Sigmoid colon (tissue), 7 donors: ENCODE measurements around the gene CYP4A11. TPM values are rescaled to one million over a fixed set of nuclear protein-coding genes. Genes with fewer than 3 reads are reported as not detected.
"Not testable (repeated sequence)": the region's sequence is repeated elsewhere in the genome, so short reads cannot be mapped to it uniquely, and the experiment has no call there.

Experiments
- DNase-seq: peaks from one replicate; pipeline ENCODE4 v3.0.0-alpha.2; 2019
- H3K27ac ChIP-seq, 4 donors: fragments of 200-600 bp; sonication (generic); one replicate each; pipeline ENCODE4 v1.5.1; 2016 to 2019; ENCODE audit warnings: mild to moderate bottlenecking in 1 of 4
- H3K27me3 ChIP-seq, 3 donors: fragments of 200-600 bp; sonication (generic); one replicate each; pipeline ENCODE4 v1.5.1; 2019; ENCODE audit warnings: mild to moderate bottlenecking in 1 of 3
- H3K36me3 ChIP-seq, 4 donors: fragments of 200-600 bp; sonication (generic); one replicate each; pipeline ENCODE4 v1.5.1; 2016 to 2019
- H3K4me1 ChIP-seq, 4 donors: fragments of 200-600 bp; sonication (generic); one replicate each; pipeline ENCODE4 v1.5.1; 2017 to 2019
- H3K4me3 ChIP-seq, 4 donors: fragments of 200-600 bp; sonication (generic); one replicate each; pipeline ENCODE4 v1.5.1; 2017 to 2019; ENCODE audit warnings: mild to moderate bottlenecking in 2 of 4, moderate library complexity in 1 of 4
- H3K9me3 ChIP-seq, 4 donors: fragments of 200-600 bp in 3 of 4; sonication (generic) in 3 of 4; one replicate each; pipeline versions ENCODE4 v1.5.1 to v1.6.1; 2013 to 2019
- EP300 ChIP-seq, 4 donors: sonication (generic); formaldehyde crosslinking; IDR thresholded peaks; one replicate each; pipeline ENCODE4 v1.6.1; 2017; ENCODE audit warnings: antibody characterized with exemption in 4 of 4
- POLR2A ChIP-seq, 2 donors: fragments of 450-650 bp; IDR thresholded peaks; one replicate each; pipeline ENCODE4 v1.6.1; 2016; ENCODE audit warnings: antibody characterized with exemption in 2 of 2, mild to moderate bottlenecking in 2 of 2, moderate library complexity in 2 of 2
- POLR2AphosphoS5 ChIP-seq, 4 donors: sonication (generic); formaldehyde crosslinking; IDR thresholded peaks; one replicate each; pipeline ENCODE4 v1.6.1; 2017; ENCODE audit warnings: antibody characterized with exemption in 4 of 4
- WGBS, 2 donors: extraction: QIAGEN DNeasy Blood & Tissue Kit; methylation state at CpG; one replicate each; pipeline ENCODE4 v1.1.7; 2013; 5-methylcytosine and 5-hydroxymethylcytosine counted together
- intact Hi-C: fragments of 100-400 bp; cut with DNase I; formaldehyde crosslinking; loops from one replicate; pipeline ENCODE4 v1.15.1; 2023
- polyA plus RNA-seq, 3 donors: library from polyadenylated mRNA; stranded (reverse); fragments of 200-250 nt; gene quantifications; one replicate each; pipeline ENCODE4 v1.2.3, GENCODE V29; 2013
- total RNA-seq, 4 donors: library from RNA; depleted of rRNA; stranded (reverse); fragments of >200 nt; gene quantifications; one replicate each; pipeline ENCODE4 v1.1.0, GENCODE V29; 2016
- TF ChIP-seq, protein P1 (sequence below), 4 experiments: fragments of 450-650 bp in 3 of 4; fragments of 200-600 bp in 1 of 4; IDR thresholded peaks; one replicate each; pipeline ENCODE4 v1.5.1; 2016 to 2019; ENCODE audit warnings: antibody characterized with exemption in 4 of 4, mild to moderate bottlenecking in 3 of 4, moderate library complexity in 2 of 4
- donor health status: healthy with polysubstance abuse.
- donor health status: Bipolar disorder and iron deficiency.
- donor health status: healthy.

Gene CYP4A11
- total and polyA plus RNA-seq, 7 donors: not detected

DNA sequence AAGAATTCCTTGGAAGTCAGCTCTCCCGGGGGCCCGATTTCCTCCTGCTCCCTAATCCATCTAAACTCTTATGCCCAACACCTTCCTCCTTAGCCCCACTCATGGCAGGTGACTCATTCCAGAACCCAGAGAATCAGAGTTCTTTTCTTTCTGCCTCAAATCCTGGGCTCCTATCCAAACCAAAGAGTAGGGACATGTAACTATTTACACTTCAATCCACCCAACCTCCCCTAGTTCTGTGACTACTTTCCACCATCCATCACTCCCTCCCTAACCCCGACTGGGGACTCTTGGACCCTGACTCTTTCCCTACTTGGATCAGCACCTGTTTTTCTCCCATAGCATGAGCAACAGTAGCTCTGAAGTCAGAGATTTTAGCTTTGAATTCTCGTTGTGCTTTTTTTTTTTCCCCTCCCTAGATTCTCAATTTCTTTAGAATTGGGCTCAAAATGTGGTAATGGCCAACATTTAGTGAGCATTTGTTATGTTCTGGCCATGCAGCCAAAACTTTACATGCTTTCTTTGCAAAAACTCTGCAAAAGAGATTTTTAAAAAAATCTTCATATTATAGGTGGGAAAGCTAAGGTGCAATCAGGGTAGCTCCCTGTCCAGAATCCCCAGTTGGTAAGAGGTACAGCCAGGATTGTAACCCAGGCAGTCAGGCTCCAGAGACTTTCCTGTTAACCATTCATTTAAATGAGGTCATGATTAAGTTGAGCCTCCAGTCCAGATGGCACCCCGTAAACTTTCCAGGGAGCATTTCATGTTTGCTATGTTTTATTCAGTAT is 7.5 kb upstream of the CYP4A11 start:
- DNase-seq: no peak
- Histone ChIP-seq H3K36me3 (no peaks in the 10 kb centered on the region), H3K4me3 (no peak overlapping the region), H3K27ac (no peak overlapping the region), H3K27me3 (no peaks in the 10 kb centered on the region), H3K9me3 (no peaks in the 10 kb centered on the region), H3K4me1 (no peaks in the 10 kb centered on the region)
- 14 to 48% methylated on average over 5 of the region's 5 CpGs for WGBS, 2 donors
- TF ChIP-seq, protein P1, sequence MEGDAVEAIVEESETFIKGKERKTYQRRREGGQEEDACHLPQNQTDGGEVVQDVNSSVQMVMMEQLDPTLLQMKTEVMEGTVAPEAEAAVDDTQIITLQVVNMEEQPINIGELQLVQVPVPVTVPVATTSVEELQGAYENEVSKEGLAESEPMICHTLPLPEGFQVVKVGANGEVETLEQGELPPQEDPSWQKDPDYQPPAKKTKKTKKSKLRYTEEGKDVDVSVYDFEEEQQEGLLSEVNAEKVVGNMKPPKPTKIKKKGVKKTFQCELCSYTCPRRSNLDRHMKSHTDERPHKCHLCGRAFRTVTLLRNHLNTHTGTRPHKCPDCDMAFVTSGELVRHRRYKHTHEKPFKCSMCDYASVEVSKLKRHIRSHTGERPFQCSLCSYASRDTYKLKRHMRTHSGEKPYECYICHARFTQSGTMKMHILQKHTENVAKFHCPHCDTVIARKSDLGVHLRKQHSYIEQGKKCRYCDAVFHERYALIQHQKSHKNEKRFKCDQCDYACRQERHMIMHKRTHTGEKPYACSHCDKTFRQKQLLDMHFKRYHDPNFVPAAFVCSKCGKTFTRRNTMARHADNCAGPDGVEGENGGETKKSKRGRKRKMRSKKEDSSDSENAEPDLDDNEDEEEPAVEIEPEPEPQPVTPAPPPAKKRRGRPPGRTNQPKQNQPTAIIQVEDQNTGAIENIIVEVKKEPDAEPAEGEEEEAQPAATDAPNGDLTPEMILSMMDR (IDR thresholded peaks at IDR 0.05): no peak
- no peak for TF ChIP-seq POLR2AphosphoS5 (IDR thresholded peaks at IDR 0.05)
- no peak for TF ChIP-seq EP300 (IDR thresholded peaks at IDR 0.05)
- TF ChIP-seq POLR2A (IDR thresholded peaks at IDR 0.05): no peak
- intact Hi-C loops: no loop called here

DNA sequence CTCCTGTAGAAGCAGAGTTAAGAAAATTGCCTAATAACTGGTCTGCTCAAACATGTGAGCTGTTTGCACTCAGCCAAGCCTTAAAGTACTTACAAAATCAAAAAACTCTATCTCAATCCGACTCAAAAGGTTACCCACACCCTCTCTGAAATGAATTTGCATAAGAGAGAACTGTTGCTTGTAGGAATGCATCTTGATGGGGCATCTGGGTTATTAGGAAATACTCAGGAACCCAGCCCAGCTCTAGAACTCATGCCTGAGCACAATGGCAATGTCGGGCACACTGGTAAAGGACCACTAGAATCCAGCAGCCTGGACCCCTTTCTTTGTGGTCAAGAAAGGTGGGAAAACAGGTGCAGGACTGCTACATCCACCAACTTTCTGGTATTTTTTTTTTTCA is 6.4 kb upstream of the CYP4A11 start:
- DNase-seq, H3K4me1 ChIP-seq, H3K27ac ChIP-seq, H3K4me3 ChIP-seq, H3K36me3 ChIP-seq, intact Hi-C loops, H3K27me3 ChIP-seq, H3K9me3 ChIP-seq: not testable (repeated sequence)
- 44% methylated on average over 2 of the region's 2 CpGs for WGBS, 2 donors

GRCh38 chr1:46942086-46942485 is 810 bp upstream of the CYP4A11 start:
- no peaks in the 10 kb centered on the region for H3K27me3 ChIP-seq
- TF ChIP-seq EP300 (IDR thresholded peaks at IDR 0.05): no peak
- no peak for TF ChIP-seq POLR2A (IDR thresholded peaks at IDR 0.05)
- no peak for TF ChIP-seq POLR2AphosphoS5 (IDR thresholded peaks at IDR 0.05)
- TF ChIP-seq, protein P1 (IDR thresholded peaks at IDR 0.05): no peak
- no peak overlapping the region for H3K4me3 ChIP-seq
- no peaks in the 10 kb centered on the region for H3K9me3 ChIP-seq
- H3K36me3 ChIP-seq: no peaks in the 10 kb centered on the region
- no peak overlapping the region for H3K27ac ChIP-seq
- DNase-seq: no peak
- intact Hi-C loops: no loop called here
- no peaks in the 10 kb centered on the region for H3K4me1 ChIP-seq

DNA sequence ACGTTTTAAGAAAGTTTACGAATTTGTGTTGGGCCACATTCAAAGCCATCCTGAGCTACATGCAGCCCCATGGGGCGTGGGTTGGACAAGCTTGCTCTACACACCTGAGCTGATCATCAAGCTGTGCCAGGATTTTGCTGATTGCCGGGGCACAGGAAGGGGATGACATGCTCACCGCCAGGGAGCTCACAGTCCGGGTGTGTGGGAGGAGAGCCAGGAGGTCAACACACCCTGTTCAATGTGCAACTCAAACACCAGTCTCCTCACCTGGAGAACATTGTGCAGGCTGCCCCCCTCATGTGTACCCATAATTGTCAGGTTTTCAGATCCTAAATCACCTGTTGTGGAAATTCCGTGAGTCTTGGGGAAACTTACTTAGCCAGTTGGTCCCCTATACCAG is 969 bp downstream of the CYP4A11 start:
- no peak for TF ChIP-seq POLR2A (IDR thresholded peaks at IDR 0.05)
- TF ChIP-seq EP300 (IDR thresholded peaks at IDR 0.05): no peak
- no peak for TF ChIP-seq POLR2AphosphoS5 (IDR thresholded peaks at IDR 0.05)
- TF ChIP-seq, protein P1 (IDR thresholded peaks at IDR 0.05): no peak
- Histone ChIP-seq H3K4me3 (no peak overlapping the region), H3K36me3 (no peaks in the 10 kb centered on the region), H3K9me3 (no peaks in the 10 kb centered on the region), H3K27me3 (no peaks in the 10 kb centered on the region), H3K27ac (no peak overlapping the region), H3K4me1 (no peaks in the 10 kb centered on the region)
- intact Hi-C loops: no loop called here
- WGBS, 2 donors: 19 to 75% methylated on average over 7 of the region's 7 CpGs
- no peak for DNase-seq

- no peak overlapping the region for H3K27ac ChIP-seq
- H3K27me3 ChIP-seq: no peaks in the 10 kb centered on the region
- WGBS, 2 donors: 41 to 64% methylated on average over 1 of the region's 1 CpG
- no peak overlapping the region for H3K4me3 ChIP-seq
- H3K9me3 ChIP-seq: no peaks in the 10 kb centered on the region
- TF ChIP-seq EP300 (IDR thresholded peaks at IDR 0.05): no peak
- TF ChIP-seq, protein P1 (IDR thresholded peaks at IDR 0.05): no peak
- TF ChIP-seq POLR2AphosphoS5 (IDR thresholded peaks at IDR 0.05): no peak
- no peak for TF ChIP-seq POLR2A (IDR thresholded peaks at IDR 0.05)
- H3K4me1 ChIP-seq: no peaks in the 10 kb centered on the region
- intact Hi-C loops: no loop called here
- no peaks in the 10 kb centered on the region for H3K36me3 ChIP-seq
- no peak for DNase-seq
These were observed 4.0 kb downstream of the CYP4A11 start for GRCh38 chr1:46937270-46937669.
